DMS 273 treated with DMSO at 0.1 percent for 48 hours (cell line): ENCODE results near the gene MEAF6.
A peak's percentile ranks its signal among the peaks of the same experiment; 100 is the strongest.
"Not testable (repeated sequence)": the region's sequence is repeated elsewhere in the genome, so short reads cannot be mapped to it uniquely, and the experiment has no call there.

Experiments used
- DNase-seq: peaks from one replicate; lab custom pipeline; 2025; lab: John Stamatoyannopoulos, UW

Gene MEAF6

DNA sequence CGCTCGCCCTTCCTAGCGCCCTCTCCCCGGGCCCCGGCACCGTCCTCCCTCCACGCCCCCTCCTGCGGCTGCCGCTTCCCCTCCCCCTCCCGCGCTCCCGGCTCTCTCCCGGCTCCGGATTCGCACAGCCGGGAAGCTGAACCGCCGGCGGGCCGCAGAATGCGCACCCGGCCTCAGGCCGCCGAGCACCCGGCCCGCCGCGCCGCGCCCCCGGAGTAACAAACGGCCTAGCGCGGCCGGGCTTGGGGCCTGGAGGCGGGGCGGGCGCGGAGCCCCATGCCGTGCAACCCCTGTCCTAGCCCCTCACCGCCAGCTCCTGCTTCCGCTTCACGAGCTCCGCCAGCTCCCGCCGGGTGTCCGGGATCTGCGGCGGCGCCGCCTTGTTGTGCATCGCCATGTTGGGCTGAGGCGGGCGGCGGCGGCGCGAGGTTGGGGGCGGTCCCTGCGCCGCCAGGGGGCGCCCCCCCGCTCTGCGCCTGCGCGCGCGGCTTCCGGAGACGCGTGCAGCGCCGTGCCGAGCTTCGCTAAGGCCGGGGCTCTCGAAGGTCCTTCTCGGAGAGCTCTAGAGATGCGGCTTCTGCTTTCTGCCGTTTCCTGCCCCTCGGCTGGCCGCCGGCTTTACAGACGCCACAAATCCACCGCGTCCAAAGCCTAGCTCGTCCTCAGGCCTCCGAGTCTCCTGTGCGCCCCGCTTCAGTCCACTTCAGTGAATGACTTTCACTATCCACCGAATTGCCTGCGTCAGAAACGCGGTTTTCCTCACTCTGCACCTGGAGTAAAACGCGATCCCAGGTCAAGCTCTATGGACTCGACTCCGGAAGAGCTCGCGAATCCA, at the start of gene MEAF6:
TSS of gene MEAF6 (minus strand) at position 417 of the 835 bp plus-strand sequence. CDS start at position 397, 20 bp downstream.
- peak; percentile 36 for DNase-seq

DNA sequence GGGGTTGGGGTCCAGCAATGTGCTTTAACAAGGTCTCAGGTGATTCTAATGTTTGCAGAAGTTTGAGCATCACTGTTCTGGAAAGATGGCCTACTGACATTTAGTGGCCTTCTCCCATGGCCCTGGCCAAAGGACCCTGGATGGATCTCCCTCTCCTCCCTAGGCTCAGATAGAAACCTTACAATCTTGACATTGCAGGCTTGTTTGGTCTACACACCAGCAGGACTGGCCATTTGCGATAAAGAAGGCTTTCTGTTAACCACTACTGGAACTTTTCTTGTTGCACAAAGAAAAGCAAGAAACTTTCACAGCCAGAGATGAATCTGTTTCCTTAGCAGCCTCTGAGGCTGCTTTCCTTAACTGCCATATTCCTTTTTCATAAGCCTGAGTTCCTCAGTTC, 48.4 kb upstream of the MEAF6 start:
- DNase-seq = no peak

DNA sequence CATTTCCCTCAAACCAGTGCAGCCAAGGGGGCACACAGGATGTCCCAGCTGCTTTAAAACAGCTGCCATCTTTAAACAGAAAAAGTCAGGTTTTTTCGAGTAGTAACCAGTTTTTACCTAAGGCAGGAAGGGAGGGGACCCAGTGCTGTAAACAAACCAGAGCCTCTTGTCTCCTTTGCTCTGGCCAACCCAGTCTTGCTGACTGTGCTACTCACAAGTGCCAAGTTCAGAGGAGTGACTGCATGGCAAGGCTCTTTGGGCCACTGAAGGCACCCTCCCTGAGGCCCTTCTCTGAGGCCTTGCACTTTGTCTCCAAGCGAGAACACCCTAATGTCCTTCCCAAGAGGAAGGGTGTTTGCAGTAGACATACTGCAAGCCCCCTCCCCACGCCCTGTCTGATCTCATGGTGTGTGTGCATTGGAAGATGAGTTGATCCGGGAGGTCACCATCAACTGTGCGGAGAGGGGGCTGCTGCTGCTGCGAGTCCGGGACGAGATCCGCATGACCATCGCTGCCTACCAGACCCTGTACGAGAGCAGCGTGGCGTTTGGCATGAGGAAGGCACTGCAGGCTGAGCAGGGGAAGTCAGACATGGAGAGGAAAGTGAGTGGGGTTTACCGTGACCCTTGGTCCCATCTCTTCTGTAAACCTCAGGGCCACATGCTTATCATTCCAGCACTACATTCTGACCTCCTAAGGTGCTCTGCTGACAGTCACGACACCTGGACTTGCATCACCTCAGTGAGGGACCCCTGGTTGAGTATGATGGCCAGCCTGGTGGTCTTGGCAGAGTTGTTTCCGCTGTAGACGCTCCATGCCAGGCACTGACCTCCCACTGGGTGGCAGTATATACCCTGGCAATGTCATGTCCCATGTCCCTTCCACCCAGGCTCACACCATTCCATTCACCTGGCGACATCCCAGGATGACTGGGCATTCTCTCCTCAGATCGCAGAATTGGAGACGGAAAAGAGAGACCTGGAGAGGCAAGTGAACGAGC, 46.9 kb upstream of the MEAF6 start:
- no peak for DNase-seq

DNA sequence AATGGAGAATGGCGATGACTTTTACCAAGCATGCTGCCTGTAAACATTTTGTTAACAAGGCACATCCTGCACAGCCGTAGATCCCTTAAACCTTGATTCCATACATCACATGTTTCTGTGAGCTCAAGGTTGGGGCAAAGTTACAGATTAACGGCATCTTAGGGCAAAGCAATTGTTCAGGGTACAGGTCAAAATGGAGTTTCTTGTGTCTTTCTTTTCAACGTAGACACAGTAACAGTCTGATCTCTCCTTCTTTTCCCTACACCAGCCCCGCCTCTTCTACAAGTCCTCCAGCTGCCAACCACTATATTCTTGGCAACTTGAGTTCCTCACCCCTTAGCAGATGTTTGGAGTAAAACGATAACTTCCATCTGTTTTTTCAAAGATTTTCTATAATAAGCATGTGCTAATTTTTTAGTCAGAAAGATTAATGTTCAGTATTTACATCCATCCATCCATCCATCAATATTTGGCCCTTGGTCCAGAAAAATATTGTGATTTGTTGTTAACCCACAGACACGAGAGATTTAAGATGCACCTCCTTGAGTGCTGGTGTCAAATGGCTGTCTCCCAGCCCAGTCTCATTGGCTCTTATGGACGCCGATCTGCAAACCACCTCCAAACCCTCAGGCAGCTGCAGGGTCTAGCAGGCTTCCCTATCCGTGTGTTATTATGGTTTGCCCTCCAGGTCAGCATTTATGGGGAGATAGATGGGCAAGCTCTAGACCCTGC, 46.0 kb upstream of the MEAF6 start:
- DNase-seq = peak; percentile 69

DNA sequence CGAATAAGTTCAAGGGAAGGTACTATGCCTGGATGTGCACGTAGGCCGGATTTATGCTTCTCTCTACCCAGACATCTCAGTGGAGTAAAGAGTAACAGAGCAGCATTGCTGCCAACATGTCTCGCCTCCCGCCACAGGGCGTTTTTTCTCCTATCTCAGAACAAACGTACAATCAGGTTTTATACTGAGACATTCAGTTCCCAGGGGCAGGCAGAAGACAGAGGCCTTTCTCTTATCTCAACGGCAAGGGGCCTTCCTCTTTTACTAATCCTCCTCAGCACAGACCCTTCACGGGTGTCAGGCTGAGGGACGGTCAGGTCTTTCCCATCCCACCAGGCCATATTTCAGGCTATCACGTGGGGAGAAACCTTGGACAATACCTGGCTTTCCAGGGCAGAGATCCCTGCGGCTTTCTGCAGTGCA, 45.4 kb upstream of the MEAF6 start:
- DNase-seq = not testable (repeated sequence)

DNA sequence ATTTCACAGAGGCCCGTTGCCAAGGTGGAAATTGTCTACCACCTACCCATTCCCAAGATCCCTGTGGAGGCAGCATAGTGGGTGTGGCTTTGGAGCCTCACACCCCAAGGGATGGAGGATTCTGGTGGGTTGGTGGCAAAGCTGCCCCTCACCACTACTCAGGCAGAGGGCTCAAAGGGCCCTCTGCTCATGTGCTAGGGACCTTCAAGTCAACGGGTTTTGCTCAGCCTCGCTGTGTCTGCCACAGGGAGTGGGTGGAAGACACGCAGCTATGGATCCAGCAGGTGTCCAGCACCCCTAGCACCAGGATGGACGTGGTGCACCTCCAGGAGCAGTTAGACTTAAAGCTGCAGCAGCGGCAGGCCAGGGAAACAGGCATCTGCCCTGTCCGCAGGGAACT, 44.5 kb upstream of the MEAF6 start:
- no peak for DNase-seq

DNA sequence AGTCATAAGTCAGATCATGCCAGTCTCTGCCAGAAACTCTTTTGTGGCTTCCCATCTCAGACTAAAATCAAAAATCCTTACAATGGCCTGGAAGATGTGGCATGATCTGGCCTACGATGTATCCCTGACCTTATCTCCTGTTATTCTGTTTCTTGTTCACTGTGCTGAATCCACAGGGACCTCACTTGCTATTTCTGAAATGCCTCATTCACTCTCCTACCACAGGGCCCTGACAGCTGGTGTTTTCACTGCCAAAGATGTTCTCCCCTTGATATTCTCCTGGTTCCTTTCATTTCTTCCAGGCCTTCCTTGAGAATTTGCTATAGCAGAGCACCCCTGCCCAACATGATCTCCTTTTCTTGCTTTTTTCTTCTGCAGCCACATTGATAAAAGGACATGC, 43.8 kb upstream of the MEAF6 start:
- no peak for DNase-seq

DNA sequence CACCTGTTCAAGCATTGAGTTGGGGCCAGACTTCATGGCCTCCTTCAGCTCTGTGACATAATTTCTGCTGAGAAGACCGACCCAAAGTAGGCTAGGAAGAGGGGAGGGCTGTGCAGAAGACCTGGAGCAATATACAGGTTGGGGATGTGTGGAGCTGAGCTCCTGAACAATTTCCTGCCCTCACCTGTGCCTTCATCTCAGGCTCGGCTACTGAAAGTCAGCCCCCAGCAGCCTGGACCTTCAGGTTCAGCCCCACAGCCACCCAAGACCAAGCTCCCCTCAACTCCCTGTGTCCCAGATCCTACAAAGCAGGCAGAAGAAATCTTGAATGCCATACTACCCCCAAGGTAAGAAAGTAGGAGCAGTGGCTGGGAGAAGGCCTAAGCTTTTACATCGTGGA, 42.8 kb upstream of the MEAF6 start:
- DNase-seq = no peak

DNA sequence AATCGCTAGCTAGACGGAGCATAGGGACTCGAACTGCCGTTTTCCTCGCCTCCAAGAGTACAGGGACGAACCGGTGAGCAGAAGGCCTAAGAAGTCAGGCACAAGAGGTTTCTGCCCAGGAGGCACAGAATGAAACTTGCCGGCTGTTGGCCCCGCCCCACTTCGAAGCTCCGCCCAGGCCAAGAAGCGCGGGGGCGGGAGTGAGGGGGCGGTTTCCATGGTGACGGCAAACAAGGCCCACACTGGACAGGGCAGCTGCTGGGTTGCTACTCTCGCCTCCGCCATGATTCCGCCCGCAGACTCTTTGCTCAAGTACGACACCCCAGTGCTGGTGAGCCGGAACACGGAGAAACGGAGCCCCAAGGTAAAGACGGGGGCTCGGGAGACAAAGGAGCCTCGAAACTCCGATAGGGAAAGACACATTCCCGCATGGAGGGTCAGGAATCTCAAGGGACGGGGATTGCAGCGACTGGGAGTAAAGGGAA, 42.2 kb upstream of the MEAF6 start, which contains the start of gene DNALI1:
TSS of gene DNALI1 (plus strand) at position 229 of the 485 bp plus-strand sequence. CDS start at position 284, 55 bp downstream.
- DNase-seq = no peak

DNA sequence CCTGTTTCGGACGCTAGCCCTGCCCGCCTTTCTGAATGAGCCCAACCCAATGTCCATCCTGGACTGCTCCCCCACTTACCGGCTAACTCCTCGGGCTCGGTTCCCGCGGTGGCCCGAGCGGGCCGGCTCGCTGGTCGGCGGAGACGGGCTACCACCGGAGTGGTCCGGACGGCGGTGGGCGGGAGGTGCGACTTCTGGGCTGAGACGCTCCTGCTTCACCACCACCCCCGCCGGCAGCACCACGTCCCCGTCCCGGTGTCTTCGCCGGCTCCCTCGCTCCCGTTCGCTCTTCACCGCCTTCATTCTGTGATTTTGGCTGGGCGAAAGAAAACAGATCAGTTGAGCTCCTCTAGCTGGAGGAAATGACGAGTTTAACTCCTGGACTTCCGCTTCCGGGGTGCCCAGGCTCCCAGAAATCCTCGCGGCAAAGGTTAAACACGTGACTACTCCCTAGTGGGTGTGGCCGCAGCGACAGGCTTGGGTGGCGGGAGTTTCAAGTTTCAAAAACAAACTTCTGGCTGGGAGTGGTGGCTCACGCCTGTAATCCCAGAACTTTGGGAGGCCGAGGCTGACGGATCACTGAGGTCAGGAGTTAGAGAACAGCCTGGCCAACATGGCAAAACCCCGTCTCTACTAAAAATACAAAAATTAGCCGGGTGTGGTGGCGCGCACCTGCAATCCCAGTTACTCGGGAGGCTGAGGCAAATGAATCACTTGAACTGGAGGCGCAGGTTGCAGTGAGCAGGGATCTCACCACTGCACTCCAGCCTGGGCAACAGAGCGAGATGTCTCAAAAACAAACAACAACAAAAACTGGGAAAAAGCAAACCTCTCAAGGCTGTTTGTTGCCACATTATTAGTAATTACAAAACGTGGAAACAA, 39.6 kb upstream of the MEAF6 start, which contains the start of gene SNIP1:
TSS of gene SNIP1 (minus strand) at position 367 of the 882 bp plus-strand sequence. CDS start at position 303, 64 bp downstream.
- peak; percentile 67 for DNase-seq

DNA sequence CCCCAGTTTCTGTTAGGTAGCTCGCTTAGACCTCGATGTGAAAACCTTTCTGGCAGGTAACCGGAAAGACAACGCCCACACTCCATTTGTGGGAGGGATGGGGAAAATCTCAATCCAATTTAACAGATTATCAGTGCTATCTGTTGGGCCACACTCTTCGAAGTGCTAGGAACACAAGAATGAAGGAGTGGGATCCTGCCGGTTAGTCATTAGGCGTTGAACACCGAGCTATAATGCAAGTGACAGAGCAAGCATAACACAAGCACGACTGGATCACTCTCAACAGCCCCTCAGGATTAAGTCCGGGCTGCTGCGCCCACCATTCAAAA, 39.0 kb upstream of the MEAF6 start:
- no peak for DNase-seq

DNA sequence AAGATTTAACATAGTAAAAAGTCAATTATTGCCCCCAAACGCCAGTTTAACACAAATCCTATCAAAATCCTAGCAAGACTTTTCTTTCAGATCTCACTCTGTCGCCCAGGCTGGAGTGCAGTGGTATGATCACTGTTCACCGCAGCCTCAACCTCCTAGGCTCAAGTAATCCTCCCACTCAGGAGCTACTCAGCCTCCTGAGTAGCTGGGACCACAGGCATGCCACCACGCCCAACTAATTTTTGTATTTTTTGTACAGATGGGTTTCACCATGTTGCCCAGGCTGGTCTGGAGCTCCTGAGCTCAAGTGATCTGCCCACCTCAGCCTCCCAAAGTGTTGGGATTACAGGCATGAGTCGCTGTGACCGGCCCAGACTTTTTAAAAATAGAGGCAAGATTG, 34.8 kb upstream of the MEAF6 start:
- no peak for DNase-seq

DNA sequence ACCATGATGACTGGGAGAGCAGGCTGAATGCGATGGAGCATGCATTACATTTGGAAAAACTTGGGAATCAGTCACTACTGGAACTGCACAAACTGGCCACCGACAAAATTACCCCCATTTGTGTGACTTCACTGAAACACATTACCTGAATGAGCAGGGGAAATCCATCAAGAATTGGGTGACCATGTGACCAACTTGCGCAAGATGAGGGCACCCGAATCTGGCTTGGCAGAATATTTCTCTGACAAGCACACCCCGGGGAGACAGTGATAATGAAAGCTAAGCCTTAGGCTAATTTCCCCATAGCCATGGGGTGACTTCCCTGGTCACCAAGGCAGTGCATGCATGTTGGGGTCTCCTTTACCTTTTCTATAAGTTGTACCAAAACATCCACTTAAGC, 30.5 kb upstream of the MEAF6 start:
- no peak for DNase-seq

DNA sequence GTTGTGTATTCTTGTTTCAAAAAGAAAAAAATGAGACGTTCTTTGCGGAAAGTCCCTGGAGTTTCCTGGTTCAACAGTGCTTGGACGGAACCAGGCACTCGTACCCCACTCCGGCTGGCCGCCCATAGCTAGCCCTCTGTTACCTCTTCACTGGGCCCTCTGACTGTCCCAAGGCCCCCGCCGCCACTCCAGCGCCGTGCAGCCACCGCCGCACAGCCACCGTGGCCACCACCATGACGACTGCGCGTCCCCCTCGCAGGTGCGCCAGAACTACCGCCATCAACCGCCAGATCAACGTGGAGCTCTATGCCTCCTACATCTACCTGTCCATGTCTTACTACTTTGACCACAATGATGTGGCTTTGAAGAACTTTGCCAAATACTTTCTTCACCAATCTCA, 30.0 kb upstream of the MEAF6 start:
- no peak for DNase-seq

DNA sequence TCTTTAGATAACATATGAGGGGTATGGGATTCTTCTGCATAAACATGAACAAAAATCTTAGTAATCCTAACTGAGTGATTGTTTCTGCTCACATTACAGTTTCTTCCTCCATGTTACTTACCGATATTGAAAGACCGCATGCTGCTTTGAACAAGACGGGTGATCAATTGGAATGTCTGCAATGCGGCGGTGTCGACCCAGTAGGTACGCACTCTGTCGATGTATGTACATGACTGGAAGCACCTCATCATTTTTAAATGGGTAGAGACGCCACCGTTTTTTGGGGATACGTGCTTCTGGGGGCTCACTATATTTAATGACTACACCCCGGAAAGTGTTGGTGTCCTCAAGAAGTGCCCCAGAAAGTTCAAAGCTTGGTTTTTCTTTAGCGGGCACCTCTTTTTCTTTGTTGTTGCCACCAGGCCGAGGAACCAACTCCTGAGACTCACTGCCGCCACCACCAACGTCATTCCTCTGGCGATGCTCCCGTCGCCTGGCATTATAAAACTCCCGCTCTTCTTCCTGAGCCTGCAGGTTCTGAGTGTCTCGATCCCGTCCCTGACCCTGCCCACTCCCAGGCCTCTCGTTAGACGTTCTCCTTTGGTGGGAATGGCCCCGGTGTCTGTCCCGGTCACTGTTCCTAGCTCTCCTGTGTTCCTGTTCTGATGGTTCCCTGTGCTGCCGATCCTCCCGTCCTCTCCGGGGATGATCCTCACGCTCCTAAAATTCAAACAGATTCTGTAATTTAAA, 25.6 kb upstream of the MEAF6 start:
- no peak for DNase-seq

DNA sequence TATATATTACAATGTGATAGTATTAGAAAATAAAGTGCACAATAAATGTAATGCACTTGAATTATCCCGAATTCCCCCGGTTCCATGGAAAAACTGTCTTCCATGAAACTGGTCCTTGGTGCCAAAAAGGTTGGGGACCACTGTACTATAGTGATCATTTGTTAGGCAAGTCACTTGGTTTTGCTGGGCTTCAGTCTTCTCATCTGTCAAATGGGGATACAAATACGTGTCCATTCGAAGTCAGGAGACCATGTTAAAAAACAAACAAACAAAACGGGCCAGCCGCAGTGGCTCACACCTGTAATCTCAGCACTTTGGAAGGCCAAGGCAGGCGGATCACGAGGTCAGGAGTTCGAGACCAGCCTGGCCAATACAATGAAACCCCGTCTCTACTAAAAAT, 24.6 kb upstream of the MEAF6 start:
- not testable (repeated sequence) for DNase-seq

DNA sequence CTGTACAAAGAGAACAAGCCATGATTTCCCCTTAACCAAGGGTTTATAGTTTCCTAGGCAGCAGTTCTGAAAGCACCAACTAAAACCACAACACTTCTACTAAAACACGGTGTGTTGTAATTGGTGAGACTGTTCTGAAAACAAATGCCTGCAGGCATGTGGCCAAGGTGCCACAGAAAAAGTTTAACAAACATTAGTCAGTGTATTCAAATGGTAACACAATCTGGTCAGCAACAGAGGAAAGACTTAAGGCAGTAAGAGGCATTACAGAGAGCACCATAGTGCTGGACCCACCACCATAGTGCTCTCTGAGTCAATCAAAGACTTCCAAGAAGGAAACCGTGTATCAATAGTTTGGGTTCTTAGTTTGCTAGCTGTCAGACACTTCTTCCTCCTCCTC, 22.8 kb upstream of the MEAF6 start:
- no peak for DNase-seq

DNA sequence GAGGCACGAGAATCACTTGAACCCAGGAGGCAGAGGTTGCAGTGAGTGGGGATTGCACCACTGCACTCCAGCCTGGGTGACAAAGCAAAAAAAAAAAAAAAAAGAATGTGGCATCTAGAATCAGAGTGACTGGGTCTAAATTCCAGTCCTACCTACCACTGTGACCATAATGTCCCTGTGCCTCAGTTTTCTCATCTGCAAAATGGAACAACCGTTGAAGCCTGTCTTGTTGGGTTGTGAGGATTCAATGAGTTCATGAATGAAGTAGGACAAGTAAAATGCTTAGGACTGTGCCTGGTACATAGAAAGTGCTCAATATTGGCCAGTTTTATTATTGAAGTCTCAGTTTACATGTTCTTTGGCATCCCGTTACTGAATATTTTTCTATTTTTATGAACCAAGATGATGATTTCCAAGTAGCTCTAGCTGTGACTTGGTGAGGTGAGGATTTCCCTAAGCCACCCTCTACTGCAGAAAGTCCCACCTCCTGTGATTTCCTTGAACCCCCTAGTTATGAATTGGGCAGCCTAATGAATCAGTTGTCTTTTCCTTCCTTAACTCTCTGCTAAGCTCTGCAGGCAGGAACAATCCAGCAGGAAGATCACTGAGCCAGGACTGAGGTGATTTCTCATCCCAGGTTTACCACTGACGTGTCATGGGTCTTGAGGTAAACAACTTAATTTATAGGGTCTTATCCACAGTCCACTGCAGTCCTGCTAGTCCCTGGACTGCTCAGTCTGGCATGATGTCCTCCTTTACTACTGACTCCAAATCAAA, 18.9 kb upstream of the MEAF6 start:
- DNase-seq = no peak
